NCI-H510A treated with DMSO at 0.1 percent for 48 hours (cell line): ENCODE measurements around the gene BTG2.
"Not testable (repeated sequence)": the region's sequence is repeated elsewhere in the genome, so short reads cannot be mapped to it uniquely, and the experiment has no call there.

Experiments used
- DNase-seq: peaks from one replicate; lab custom pipeline; 2025; lab: John Stamatoyannopoulos, UW

The BTG2 gene

GRCh38 chr1:203304919-203305808 is at the start of gene BTG2:
Gene BTG2 (plus strand): TSS chr1:203305519. CDS start chr1:203305607, 88 bp downstream.
- peak; percentile 95 for DNase-seq

DNA sequence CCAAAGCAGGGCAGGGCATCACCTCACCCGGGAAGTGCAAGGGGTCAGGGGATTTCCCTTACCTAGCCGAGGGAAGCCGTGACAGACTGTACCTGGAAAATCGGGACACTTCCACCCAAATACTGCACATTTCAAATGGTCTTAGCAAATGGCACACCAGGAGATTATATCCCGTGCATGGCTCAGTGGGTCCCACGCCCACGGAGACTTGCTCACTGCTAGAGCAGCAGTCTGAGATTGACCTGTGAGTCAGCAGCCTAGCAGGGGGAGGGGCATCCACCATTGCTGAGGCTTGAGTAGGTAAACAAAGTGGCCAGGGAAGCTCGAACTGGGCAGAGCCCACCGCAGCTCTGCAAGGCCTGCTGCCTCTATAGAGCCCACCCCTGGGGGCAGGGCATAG is 48.7 kb upstream of the BTG2 start:
- not testable (repeated sequence) for DNase-seq

DNA sequence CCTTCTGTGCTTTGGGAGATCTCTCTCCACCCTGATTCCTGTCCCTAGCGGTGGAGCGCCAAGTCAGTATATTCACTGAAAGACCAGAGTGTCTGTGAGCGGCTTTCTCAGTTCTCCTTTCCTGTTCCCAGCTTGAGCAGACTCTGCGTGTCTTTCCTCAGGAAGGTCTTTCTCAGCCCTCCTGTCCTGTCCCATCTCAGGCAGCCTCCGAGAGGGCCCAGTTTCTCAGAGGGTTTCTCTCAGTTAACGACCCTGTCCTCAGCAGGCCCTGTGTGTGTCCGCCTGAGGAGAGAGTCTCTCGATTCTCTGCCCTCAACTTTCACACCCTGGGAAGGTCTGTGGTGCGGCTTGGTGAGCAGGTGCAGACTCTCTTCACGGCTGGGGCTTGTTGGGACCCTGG is 41.8 kb upstream of the BTG2 start:
- no peak for DNase-seq

DNA sequence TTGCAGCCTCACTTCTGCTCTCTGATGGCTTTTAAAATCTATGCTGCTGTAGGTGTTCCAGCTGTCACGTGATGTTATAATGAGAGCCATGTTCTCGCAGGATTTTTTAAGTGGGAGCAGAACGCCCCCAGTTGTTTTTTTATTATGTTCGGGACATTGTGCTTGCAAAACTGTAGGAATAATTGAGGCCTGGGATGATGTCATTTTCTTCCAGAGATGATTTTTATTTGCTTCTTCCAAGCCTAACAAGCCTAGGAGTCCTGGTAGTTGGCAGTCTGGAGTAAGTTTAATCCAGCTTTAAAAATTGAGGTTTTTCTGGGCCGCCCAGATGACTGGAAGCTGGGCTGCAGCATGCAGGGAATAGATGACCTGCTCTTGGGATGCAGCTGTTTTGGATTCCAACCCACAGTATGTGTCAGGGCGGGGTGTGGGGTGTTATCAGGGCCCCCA is 41.2 kb upstream of the BTG2 start:
- no peak for DNase-seq

- DNase-seq = no peak
These were observed 39.8 kb upstream of the BTG2 start for GRCh38 chr1:203265541-203265940.

DNA sequence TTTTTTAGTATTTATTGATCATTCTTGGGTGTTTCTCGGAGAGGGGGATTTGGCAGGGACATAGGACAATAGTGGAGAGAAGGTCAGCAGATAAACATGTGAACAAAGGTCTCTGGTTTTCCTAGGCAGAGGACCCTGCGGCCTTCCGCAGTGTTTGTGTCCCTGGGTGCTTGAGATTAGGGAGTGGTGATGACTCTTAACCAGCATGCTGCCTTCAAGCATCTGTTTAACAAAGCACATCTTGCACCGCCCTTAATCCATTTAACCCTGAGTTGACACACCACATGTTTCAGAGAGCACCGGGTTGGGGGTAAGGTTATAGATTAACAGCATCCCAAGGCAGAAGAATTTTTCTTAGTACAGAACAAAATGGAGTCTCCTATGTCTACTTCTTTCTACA is 39.2 kb upstream of the BTG2 start:
- not testable (repeated sequence) for DNase-seq

GRCh38 chr1:203267347-203267846 is 37.9 kb upstream of the BTG2 start:
- DNase-seq = peak; percentile 91

GRCh38 chr1:203267912-203268311 is 37.4 kb upstream of the BTG2 start:
- DNase-seq = no peak

DNA sequence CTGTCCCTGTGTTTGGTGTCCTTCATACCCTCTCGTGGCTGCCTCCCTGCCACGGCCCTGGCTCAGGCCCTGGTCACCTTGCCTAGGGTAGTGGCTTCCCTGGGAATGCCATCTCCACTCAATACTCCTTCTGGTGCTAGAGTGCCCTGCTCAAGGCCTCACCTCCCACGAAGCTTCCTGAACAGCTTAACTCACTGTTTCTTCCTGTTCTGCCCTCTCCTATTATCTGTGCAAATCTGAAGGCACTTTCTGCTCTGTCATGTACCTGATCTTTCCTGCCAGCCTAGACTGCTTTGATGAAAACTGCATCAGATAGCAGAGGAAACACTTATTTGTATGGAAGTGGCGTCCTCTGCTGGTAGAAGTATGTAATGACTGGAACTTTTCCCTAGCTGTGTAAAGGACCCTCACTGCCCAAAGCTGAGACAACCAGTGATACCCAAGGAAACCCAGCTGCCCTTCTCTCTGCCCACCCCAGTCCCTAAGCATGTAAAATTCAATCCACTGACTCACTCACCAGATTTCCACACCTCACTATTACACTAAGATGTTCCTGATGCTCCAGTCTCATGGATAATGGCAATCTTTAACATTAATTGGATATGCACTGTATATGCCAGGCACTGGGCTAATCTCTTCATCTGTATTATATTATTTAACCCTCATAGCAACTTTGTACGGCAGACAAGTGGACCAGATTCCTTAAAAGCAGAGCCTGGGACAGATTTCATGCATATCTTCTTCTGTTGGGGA is 36.2 kb upstream of the BTG2 start:
- peak; percentile 85 for DNase-seq

DNA sequence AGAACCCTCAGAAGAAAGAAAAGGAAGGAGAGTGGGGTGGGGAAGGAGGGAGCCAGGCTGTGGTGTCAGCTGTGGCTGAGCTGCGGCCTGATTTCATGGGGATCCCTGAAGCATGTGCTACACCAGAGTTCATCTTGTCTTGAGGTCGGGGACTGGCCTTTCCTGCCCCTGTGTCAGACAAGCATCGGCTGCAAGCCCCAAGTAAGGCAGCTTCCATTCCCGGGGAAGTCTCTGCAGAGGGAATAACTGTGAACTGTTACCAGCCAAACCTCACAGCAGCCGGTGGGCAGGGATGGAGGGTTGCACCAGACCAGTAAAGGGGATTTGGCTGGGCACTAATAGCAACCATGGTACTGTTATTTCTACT is 35.7 kb upstream of the BTG2 start:
- no peak for DNase-seq

- no peak for DNase-seq
These were observed 34.9 kb upstream of the BTG2 start for GRCh38 chr1:203270448-203270847.

DNA sequence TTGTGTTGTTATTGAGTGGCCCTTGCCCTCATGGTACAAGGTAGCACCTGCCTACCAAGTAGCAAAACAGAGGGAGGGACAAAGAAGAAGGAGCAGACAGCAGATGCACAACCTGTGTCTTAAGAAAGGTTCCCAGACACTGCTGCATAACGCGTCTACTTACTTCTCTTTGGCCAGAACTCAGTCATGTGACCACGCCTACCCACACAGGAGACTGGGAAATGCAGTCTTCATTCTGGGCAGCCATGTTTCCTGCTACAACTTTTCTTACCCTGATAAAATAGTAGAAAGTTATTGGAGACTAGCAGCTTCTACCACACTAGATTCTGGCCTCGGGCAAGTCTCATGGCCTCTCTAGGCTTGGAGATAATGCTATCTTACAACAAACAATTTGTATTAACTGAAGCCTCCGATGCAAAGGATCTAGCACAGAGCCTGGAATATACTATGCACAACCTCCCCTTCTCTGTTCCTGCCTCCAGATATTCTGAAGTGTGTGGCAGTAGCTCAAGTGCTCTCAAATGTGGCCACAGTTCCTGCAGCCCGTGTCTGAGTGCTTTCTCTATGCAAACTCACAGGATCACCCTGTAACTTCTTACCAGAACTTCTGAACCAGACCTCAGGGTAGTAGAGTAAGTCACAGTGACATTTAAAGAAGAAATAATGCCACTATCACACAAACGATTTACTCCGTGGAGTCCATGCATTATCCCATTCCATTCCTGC is 34.1 kb upstream of the BTG2 start:
- peak; percentile 76 for DNase-seq

DNA sequence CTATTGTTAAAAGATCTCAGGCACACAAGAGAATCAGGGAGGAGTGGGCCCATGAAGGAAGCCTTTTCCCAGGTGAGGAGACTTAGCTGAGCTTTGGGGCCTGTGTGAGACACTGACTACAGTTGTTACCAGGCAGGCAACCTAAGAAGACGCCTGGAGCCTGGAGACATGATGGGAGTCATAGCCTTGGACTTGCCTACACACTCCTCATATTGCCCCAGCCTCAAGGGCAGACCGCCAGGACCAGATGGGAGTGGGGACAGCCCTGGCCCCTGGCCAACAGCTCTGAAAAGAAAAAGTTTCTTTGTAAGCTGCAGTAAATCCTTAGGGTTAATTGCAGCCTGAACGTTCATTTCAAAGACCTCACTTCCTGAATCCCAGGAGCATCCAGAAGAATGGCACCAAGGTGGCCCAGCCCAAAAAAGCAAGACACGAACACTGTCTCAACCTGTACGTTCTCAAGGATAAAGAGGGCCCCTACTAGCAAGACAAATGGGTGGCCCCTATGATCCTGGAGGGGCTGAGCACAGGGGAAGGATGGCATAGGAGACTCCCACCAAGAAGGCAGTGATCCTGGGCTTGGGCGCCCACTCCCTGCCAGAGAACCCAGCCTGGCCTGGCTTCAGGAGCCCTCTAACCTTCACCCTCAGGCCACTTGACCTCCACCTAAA is 33.2 kb upstream of the BTG2 start:
- DNase-seq = no peak

- DNase-seq = no peak
These were observed 32.6 kb upstream of the BTG2 start for GRCh38 chr1:203272633-203273205.

DNA sequence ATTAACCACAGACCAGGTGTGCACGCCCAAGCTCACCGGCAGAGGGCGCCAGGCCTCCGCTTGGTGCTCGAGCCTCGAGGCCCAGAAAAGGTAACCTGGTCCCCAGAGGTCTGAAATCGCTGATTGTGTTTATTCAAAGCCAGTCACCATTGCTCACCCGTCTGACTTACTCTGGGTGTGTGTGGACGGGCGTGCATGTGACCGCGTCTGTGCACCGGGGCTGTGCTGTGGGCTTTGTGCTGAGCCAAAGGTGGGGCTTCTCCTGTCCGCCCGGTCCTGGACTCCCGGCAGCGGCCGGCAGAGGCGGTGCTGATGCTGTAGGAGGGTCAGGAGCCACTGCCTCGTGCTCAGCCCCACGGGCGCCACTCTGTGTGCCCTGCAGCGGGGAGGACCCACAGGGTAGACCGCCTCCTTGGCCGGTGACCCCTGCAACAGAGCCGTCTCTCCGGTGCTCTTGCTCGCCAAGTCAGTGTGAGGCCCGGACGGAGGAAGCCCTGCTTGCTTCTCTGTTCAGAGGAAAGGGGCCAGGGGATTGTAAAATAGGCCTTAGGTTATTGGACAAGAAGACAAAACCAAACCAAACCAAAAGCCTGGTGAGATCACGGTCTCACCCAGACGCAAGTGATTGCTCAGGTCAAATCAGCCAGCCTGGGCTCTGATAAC is 32.0 kb upstream of the BTG2 start:
- DNase-seq = peak; percentile 93

DNA sequence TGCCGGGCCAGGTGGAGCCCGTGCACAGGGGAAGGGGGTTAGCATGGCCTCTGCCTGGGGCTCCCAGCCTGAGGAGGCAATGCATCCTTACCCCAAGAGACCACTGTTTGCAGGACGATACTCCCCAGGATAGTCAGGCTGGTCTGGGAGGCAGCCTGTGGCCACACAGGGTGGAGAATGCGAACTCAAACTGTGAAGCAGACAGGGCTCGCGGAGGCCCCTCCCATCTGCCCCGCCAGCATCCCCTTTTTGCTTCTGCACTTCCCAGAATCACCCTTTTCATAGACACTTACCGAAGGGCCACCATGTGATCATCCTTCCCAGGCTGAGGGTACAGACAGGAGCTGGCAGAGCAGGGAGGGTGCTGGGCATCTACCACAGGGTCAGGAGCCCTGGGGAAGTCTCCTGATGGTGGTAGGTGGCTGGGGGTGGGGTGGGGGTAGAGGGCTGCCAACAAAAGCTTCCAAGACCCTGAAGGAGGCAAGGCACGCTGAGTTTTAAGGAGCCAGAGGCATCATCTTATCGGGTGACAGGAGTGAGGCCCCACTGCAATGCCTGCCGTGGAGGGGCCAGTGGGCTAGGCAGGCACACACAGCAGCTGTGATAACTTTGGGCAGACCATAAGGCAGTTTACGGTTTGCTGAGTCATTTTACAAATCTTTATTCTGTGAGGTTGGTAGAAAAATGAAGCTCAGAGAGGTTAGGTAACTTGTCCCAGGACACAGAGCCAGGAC is 31.3 kb upstream of the BTG2 start:
- no peak for DNase-seq

GRCh38 chr1:203274603-203275381 is 30.5 kb upstream of the BTG2 start:
- DNase-seq = no peak

DNA sequence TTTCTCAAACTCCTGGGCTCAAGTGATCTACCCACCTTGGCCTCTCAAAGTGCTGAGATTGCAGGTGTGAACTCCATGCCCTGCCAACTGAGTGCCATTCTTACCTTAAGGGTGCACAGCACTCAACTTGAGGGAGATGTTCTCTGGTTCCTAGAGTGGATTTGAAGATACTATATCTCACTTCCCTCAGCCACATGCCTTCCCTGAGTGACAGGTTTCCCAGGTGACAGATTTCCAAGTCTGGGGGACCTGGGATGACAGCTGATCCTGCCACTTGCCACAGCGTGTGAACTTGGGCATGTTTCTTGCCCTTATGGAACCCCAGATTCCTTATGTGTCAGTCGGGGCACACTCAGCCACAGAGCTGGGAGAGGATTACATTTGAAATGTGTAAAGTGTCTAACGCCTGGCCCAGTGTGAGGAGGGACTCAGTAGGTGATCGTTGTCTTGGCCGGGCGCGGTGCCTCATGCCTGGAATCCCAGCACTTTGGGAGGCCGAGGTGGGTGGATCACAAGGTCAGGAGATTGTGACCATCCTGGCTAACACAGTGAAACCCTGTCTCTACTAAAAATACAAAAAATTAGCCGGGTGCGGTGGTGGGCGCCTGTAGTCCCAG is 29.6 kb upstream of the BTG2 start:
- no peak for DNase-seq

DNA sequence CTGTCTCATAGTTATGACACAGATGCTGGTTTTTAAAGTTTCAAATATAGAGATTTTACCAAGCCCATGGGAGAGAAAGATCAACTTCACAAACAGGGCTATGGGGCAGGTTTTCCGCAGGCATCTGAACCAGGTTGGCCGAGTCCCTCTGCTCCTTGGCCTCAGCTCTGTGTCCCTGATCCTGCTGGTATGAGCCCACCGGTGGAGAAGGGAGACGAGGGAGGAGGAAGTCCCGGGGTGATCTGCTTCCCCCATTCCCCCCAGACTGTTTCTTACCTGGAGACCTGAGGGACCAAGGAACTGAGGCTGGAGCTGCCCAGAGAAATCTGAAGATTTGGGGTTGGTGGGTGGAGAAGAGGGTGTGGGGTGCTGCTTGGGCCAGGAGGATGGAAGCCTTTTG is 28.9 kb upstream of the BTG2 start:
- DNase-seq = no peak
